Fibroblast of skin of right quadriceps (primary cell): Measurements from ENCODE around the gene FDXACB1.
A peak's percentile ranks its signal among the peaks of the same experiment; 100 is the strongest.

ENCODE experiments used
- DNase-seq: peaks from one replicate; pipeline ENCODE4 v3.0.0-alpha.2; 2013

The FDXACB1 gene

GRCh38 chr11:111841370-111842053 lies 37.5 kb downstream of the FDXACB1 start:
- DNase-seq: peak; percentile 82

DNA sequence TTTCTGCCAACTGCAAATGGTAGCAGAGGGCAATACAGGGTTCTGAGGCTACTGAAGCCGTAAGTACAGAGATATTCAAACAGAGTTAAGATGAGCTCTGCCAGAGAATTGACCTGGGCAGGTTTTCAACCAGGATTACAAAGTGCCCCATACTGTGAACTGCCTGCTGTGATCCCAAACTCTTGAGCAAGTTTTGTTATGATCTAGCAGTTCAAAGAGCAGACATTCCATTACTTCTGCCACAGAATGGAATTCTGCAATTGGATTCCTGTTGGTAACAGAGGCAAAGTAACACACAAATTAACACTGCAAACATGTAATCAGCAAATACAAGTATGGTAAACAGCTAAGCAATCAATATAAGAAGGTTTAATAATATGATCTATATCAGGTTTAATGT lies 38.8 kb downstream of the FDXACB1 start:
- DNase-seq: no peak

- DNase-seq: no peak
These were observed 40.9 kb downstream of the FDXACB1 start for GRCh38 chr11:111838054-111838453.

DNA sequence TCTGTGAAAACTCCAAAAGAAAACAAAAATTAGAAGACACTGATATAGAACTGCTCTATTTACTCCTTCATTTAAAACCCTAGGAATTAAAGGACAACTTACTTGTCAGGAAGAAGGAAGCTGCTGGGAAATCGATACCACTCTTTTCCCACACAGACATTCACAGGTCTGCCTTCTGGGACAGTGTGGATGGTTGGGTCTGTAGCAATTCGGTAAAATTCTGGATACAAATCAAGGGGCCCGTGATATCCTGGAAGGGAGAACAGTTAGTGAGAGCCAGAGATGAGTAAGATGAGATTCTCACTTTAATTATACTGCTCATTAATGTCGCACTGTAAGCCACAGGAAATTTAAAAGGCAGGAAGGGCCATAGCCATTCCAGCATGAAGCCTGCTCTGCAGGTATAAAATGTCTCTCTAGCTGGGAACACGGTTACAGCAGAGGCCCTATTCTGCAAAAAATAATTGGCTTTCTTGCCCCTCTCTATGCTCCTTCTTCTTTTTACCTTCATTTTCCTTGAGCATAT lies 41.5 kb downstream of the FDXACB1 start:
- DNase-seq: no peak

- peak; percentile 3 for DNase-seq
These were observed 42.2 kb downstream of the FDXACB1 start for GRCh38 chr11:111836721-111837120.

DNA sequence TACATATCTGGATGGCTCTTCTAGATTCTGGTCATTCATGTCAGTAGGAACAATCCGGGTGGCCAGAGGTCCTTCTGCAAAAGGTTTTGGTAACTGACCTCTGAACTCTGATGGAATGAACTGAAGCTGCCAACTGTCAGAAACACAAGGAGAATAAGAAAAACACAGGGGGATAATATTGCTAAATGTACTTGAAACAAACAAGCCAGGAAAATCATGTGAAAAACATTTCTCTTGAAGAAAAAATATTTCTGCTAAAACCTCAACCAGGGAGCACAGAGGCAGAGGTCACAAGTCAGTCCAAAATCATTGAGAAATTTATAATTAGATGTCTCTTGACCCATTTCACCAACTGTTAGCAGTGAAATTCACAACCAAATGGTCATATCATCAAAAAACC lies 42.8 kb downstream of the FDXACB1 start:
- no peak for DNase-seq

- no peak for DNase-seq
These were observed 43.3 kb downstream of the FDXACB1 start for GRCh38 chr11:111835665-111836064.

GRCh38 chr11:111834432-111835163 lies 44.4 kb downstream of the FDXACB1 start:
- peak; percentile 2 for DNase-seq

DNA sequence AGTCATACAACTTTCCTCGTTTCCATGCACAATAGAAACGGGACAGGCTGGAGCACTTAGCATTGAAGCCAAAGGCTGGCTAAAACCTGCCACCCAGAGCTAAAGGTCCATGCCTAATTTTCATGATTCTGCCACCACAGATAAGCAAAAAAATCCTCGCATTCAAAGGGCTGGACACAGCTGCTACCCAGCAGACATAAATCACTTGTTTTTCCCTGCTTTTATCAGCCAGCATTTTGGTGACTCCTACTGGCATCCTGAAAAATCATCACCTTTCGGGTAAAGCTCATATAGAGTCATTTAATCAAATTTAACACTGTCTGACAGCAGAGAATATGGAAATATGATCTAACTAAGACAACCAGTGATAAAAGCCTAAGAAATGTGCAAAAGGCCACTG lies 45.4 kb downstream of the FDXACB1 start:
- DNase-seq: peak; percentile 5

GRCh38 chr11:111829185-111829968 lies 49.6 kb downstream of the FDXACB1 start:
- no peak for DNase-seq

- no peak for DNase-seq
These were observed 52.5 kb downstream of the FDXACB1 start for GRCh38 chr11:111826322-111826950.
